Measurements from ENCODE around the gene ADCK1.
"Not testable (repeated sequence)": the region's sequence is repeated elsewhere in the genome, so short reads cannot be mapped to it uniquely, and the experiment has no call there.

Gene ADCK1

GRCh38 chr14:77812028-77812427 lies 12.1 kb downstream of the ADCK1 start:
- no peak for DNase-seq (ENCODE audit: low spot score)

DNA sequence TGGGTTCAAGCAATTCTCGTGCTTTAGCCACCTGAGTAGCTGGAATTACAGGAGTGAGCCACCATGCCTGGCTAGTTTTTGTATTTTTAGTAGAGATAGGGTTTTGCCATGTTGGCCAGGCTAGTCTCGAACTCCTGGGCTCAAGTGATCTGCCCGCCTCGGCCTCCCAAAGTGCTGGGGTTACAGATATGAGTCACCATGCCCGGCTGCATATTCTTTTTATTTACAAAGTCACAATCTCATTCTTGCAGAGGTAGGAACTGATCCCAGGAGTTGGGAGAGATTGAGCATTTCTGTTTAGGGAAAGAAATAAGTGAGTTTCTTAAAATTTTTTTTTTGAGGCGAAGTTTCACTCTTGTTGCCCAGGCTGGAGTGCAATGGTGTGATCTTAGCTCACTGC lies 12.8 kb downstream of the ADCK1 start:
- not testable (repeated sequence) for DNase-seq (ENCODE audit: low spot score)

DNA sequence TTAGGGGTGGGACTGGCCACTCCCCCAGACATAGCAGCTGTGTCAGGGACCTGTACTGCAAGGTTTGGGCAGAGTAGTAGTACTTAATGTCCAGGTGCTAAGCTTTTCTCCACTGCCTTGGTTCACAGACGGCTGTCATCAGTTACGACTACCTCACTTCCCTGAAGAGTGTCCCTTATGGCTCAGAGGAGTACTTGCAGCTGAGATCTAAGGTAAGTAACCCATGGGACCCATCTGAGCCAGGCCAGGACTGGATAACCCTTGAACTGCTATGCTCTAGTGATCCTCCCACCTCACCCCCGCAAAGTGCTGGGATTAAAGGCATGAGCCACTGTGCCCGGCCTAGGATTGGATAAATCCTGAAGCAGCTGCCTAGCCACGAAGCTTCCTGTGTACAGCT lies 22.4 kb downstream of the ADCK1 start:
- DNase-seq (ENCODE audit: low spot score) = no peak

DNA sequence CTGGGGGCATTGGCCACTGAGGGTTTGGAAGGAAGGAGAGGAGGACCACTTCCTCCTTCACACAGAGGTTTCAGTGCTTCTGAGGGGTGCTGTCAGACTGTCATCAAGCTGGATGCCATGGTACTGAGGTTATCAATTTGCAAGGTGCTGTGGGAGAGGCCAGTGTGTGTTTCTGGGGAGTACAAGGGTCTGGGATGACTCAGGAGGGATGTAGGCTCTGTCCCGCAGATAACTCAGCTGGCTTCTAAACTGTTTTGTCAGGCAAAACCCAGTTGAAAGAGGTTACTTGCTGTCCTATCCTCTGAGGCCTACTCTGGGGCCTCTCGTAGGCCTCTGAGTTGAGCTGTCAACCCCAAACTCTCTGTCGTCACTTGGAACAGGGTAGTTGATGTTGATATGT lies 22.8 kb downstream of the ADCK1 start:
- no peak for DNase-seq (ENCODE audit: low spot score)

DNA sequence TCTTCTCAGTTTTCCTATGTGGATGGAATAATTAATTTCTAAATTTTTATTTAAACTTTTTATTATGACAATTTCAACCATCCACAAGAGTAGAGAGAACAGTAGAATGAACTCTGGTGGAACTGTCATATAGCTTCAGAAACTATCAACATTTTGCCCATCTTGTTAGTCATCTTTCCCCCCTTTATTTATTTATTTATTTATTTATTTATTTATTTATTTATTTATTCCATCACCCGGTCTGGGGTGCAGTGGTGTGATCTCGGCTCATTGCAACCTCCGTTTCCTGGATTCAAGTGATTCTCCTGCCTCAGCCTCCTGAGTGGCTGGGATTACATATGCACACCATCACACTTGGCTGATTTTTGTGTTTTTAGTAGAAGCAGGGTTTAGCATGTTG lies 23.5 kb downstream of the ADCK1 start:
- no peak for DNase-seq (ENCODE audit: low spot score)

DNA sequence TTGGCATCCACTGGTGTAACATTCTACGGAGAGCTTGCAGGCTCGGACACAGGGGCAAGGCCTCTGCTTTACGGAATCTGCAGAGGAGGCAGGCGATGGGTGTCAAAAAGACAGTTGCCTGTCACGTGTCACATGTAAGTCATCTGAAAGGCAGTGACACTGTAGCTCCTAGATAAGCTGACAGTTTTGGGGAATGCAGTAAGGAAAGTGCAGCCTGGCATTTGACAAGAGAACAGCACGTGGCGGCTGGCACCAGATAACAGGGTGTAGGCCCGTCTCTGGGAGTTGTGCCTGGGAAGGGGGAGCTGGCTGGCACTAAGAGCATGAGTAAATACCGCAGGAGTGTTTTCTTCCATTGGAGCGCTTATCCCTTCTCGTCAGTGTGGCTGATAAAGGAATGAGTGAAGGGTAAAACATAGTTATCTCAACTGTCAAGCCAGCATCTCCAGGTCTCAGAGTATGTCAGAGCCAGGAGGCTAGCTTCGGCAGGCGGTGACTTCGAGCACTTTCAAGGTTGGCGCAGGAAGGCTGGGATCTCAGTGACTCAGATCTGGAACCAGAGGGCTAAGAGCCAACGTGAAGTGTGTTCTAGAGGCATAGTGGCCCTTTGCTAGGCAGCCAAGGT lies 26.1 kb downstream of the ADCK1 start:
- no peak for DNase-seq (ENCODE audit: low spot score)

- no peak for DNase-seq (ENCODE audit: low spot score)
Measured at GRCh38 chr14:77830692-77831091, 30.8 kb downstream of the ADCK1 start.

DNA sequence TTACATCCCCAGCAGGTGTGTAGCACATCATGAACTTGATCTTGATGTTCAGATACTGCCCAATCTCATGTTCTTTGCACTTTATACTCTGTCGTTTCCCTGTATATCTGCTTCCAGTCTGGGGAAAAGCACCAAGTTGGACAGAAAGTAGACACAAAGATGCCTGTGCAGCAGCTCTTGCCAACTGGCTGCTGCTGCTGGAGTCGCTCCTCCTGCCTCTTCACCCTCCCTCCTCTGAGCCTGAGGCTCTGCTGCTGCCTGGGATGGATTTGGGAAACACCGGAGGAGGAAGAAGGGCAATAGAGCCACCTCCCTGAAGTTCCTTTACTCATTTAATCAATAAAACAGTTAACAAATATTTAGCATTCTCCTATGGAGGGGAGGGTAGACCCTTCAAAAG lies 32.4 kb downstream of the ADCK1 start:
- no peak for DNase-seq (ENCODE audit: low spot score)

DNA sequence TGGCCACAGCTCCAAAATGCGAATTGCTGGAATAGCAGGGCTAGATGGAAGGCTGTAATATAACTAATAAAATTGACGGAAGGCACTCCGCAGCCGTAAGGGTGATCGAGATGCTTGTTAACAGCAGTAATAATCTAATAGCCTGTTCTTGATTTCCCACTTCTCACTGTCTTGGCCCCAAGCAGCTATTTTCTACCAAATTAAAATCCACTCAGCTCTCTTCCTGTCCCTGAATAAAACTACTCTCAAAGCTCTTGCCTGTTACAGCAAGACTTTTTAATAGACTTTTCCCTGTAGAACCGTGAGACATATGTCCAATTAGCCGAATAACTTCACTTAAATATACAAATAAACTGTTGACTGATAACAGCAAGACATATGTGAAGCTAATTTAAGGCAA lies 38.0 kb downstream of the ADCK1 start:
- no peak for DNase-seq (ENCODE audit: low spot score)

GRCh38 chr14:77838831-77839511 lies 39.1 kb downstream of the ADCK1 start:
- DNase-seq (ENCODE audit: low spot score) = no peak

DNA sequence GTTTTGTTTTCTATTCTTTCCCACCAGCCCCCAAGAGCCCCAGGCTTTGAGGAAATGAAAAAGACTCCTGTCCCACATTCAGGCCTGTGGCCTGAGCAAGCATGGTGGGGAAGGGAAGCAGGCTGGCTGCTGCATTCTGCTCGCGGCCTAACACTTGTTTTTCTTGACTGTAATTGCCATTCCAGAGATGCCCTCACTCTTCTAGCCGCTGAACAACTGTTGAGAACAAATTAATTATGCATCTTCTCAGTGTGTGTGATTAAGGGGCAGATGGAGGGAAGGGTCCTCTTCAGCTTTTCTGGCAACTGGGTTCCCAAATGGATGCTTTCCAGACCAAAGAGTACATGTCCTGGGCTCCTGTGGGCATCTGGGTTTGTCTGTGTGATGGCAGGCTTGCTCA lies 43.3 kb downstream of the ADCK1 start:
- DNase-seq (ENCODE audit: low spot score) = no peak

GRCh38 chr14:77843651-77844050 lies 43.7 kb downstream of the ADCK1 start:
- no peak for DNase-seq (ENCODE audit: low spot score)

GRCh38 chr14:77844802-77845201 lies 44.9 kb downstream of the ADCK1 start:
- no peak for DNase-seq (ENCODE audit: low spot score)

GRCh38 chr14:77848031-77848430 lies 48.1 kb downstream of the ADCK1 start:
- no peak for DNase-seq (ENCODE audit: low spot score)

DNA sequence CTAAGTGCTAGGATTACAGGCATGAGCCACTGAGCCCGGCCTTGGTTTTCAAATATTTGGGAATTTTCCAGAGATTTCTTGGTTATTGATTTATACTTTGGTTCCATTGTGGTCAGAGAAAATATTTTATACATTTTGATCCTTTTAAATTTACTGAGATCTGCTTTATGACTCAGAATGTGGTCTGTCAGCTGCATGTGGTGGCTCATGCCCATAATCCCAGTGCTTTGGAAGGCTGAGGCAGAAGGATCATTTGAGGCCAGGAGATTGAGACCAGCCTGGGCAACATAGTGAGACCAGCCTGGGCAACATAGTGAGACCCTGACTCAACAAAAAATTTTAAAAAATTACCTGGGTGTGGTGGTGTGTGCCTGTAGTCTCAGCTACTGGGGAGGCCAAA lies 49.8 kb downstream of the ADCK1 start:
- DNase-seq (ENCODE audit: low spot score) = no peak

DNA sequence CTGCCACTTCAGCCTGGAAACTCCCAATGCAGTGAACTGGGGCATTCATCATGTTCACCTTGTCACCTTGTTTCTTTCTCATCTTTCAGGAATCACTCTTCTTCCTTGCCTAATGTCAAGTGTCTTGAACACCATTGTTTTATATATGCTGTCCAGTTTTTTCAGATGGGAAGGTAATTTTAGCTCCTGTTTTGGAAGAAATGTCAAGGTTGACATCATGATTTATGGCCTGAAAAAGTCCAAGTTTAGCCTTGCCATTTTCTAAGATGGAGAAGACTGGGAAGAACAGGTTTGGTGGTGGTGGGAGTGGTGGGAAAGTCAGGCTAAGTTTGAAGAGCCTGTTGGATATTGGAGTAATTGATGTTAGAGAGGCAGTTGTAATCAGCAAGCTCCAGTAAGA lies 54.0 kb downstream of the ADCK1 start:
- no peak for DNase-seq (ENCODE audit: low spot score)

GRCh38 chr14:77856941-77857340 lies 57.0 kb downstream of the ADCK1 start:
- DNase-seq (ENCODE audit: low spot score) = no peak

GRCh38 chr14:77859934-77860570 lies 60.1 kb downstream of the ADCK1 start:
- DNase-seq (ENCODE audit: low spot score) = no peak

DNA sequence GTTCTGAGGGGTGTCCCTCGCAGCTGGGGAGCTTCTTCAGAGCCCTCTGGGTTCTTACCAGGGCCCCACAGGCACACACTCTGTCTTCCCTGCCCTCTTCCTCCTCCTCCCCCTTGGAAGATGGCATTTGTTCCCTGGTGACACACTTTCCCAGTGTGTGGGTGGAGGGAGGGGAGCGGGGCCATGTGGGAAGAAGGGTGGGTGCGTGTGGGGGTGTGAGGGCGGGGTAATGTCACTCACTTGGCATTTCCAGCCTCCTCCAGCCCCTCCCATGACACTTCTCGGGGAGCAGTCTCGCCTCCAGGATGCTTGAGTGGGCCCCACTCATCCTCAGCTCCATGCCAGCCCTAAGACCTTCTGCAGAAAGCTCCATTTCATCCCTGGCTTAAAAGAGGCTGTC lies 61.3 kb downstream of the ADCK1 start:
- no peak for DNase-seq (ENCODE audit: low spot score)

DNA sequence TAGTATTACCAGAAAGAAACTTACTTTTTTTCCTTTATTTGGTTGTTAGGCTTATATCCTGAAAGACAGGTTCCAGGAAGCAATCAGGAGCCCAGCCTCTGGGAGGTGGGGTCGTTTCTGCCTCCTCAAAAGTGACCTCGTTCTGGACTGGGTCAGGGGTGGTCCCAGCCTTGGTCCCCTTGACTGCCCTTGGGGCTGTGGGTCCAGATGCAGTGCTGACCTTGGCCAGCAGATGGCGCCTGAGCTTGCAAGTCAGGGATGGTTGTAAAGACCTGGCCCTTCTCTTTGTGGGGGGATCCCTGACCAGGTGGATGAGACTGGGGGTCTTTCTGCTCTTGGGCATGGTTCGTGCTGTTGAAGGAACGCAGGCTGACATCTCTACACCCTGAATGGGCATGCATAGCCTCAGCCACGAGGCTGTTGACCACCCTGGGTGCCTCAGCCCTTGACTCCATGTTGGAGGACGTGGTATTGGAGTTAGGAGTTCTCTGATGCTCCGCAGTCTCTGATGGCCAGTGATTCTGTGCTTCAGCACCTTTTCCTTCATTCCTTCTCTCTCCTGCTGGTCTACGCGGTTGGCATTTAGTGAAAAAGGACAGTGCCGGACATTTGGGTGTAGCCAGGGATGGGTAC lies 62.4 kb downstream of the ADCK1 start:
- peak; percentile 46 for DNase-seq (ENCODE audit: low spot score)

DNA sequence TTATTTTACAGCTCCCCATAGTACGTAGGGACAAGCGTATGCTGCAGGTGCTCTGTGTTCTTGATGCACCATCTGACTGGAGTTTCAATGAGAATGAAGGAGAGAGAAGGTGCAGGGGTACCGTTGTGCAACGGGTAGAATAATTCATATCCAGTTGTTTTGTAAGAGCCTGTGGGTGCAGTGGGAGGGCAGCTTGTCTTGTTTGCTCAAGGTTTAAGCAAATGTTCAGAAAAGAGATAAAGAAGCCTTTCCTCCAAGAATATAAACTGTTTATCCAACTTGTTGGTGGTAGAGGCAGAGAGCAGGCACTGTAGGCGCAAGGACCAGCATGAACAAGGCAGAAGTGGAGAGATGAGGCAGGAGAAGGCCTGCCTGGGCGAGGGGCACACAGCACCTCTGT lies 64.2 kb downstream of the ADCK1 start:
- DNase-seq (ENCODE audit: low spot score) = no peak

DNA sequence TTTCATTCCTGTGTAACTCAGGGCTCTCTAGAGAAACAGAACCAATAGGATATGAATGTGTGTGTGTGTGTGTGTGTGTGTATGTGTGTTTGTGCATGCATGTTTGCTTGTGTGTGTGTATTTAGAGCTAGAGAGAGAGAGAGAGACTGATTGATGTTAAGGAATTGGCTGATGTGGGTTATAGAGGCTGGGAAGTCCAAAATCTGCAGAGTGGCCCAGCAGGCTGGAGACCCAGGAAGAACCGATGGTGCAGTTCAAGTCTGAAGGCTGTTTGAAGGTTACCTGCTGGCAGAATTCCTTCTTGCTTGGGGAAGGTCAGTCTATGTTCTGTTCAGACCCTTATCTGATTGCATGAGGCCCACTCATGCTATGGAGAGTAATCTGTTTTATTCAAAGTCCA lies 64.7 kb downstream of the ADCK1 start:
- DNase-seq (ENCODE audit: low spot score) = no peak

GRCh38 chr14:77865455-77865854 lies 65.5 kb downstream of the ADCK1 start:
- DNase-seq (ENCODE audit: low spot score) = no peak
